Measurements from ENCODE around the gene ARMH4.

- TF ChIP-seq CTCF (IDR thresholded peaks at IDR 0.05) (no peak), POLR2A (IDR thresholded peaks at IDR 0.05) (no peak), POLR2AphosphoS5 (IDR thresholded peaks at IDR 0.05) (no peak)
These were observed 175.3 kb downstream of the ARMH4 start for GRCh38 chr14:57976701-57977100.

Data from prostate gland (tissue), 2 donors.